Thyroid gland (tissue), 4 donors: ENCODE measurements around the gene RHOB.

Experiments
- POLR2A ChIP-seq, 2 donors: fragments of 450-650 bp; IDR thresholded peaks; one replicate each; pipeline ENCODE4 v1.6.1; 2017; ENCODE audit warnings: antibody characterized with exemption in 2 of 2, mild to moderate bottlenecking in 2 of 2, moderate library complexity in 1 of 2
- TF ChIP-seq, protein P1 (sequence below), 6 experiments: fragments of 200-600 bp in 3 of 6; fragments of 450-650 bp in 3 of 6; sonication (generic) in 3 of 6; IDR thresholded peaks; one replicate each; pipeline ENCODE4 v1.5.1; 2016 to 2019; ENCODE audit warnings: antibody characterized with exemption in 6 of 6, mild to moderate bottlenecking in 2 of 6, inconsistent platforms in 1 of 6, moderate library complexity in 1 of 6

DNA sequence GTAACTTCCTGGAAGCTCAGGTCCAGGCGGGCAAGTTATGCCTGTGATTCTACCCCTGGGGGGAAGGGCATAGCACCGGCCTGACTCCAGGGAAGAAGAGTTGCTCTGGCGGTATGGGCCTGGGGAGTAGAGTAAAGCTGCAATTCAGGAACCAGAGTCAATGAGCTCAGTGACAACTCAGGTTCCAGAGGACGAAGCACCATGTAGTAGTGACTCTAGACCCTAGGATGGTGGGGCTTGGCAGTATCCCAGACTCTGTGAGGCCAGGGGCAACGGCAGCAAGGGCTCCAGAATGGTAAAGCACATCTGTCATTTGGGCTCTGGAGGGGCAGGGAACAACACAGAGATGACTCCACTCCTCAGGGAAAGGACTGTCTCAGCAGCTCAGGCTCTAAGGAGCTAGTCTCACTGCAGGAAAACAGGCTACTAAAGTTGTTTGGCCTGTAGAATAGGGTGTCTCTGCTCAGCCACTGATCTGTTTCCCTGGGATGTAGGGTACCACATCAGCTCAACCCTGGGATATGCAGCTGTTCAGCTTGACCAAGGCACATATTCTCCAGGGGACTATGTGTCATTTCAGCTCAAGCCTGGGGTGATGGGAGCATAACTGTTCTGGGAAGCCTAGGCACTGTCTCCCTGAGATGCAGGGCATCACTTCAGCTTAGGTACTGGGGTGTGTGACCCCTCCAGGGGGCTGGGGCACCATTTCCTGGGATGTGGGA lies 36.2 kb upstream of the RHOB start:
- TF ChIP-seq, protein P1, sequence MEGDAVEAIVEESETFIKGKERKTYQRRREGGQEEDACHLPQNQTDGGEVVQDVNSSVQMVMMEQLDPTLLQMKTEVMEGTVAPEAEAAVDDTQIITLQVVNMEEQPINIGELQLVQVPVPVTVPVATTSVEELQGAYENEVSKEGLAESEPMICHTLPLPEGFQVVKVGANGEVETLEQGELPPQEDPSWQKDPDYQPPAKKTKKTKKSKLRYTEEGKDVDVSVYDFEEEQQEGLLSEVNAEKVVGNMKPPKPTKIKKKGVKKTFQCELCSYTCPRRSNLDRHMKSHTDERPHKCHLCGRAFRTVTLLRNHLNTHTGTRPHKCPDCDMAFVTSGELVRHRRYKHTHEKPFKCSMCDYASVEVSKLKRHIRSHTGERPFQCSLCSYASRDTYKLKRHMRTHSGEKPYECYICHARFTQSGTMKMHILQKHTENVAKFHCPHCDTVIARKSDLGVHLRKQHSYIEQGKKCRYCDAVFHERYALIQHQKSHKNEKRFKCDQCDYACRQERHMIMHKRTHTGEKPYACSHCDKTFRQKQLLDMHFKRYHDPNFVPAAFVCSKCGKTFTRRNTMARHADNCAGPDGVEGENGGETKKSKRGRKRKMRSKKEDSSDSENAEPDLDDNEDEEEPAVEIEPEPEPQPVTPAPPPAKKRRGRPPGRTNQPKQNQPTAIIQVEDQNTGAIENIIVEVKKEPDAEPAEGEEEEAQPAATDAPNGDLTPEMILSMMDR (IDR thresholded peaks at IDR 0.05), result no peak
- no peak for TF ChIP-seq POLR2A (IDR thresholded peaks at IDR 0.05)
